ENCODE measurements around the gene RHBDF2.

Gene RHBDF2

GRCh38 chr17:76461765-76462555 lies 39.3 kb downstream of the RHBDF2 start:
- peaks cover 2% of the 10 kb centered on the region for H3K4me1 Mint-ChIP-seq (ENCODE audit: low read depth)
- no peak overlapping the region for H3K27ac Mint-ChIP-seq
- H3K36me3 Mint-ChIP-seq (ENCODE audit: low read depth), result no peaks in the 10 kb centered on the region
- no peaks in the 10 kb centered on the region for H3K9me3 Mint-ChIP-seq
- no peaks in the 10 kb centered on the region for H3K27me3 Mint-ChIP-seq
- DNase-seq, result no peak
- H3K4me3 Mint-ChIP-seq, result no peak overlapping the region

- Mint-ChIP-seq H3K36me3 (ENCODE audit: low read depth) (no peaks in the 10 kb centered on the region), H3K4me3 (no peak overlapping the region), H3K27me3 (no peaks in the 10 kb centered on the region), H3K9me3 (no peaks in the 10 kb centered on the region), H3K27ac (no peak overlapping the region), H3K4me1 (ENCODE audit: low read depth) (no peaks in the 10 kb centered on the region)
- DNase-seq, result no peak
Measured at GRCh38 chr17:76459674-76460073, 41.5 kb downstream of the RHBDF2 start.

GRCh38 chr17:76458580-76459490 lies 42.4 kb downstream of the RHBDF2 start:
- no peak for DNase-seq
- Mint-ChIP-seq H3K36me3 (ENCODE audit: low read depth) (no peaks in the 10 kb centered on the region), H3K9me3 (no peaks in the 10 kb centered on the region), H3K27ac (no peak overlapping the region), H3K27me3 (no peaks in the 10 kb centered on the region), H3K4me1 (ENCODE audit: low read depth) (no peaks in the 10 kb centered on the region), H3K4me3 (no peak overlapping the region)

GRCh38 chr17:76453431-76453743 lies 47.8 kb downstream of the RHBDF2 start:
- DNase-seq, result no peak
- no peaks in the 10 kb centered on the region for H3K27me3 Mint-ChIP-seq
- peak overlapping the region; percentile 83 for H3K27ac Mint-ChIP-seq
- H3K9me3 Mint-ChIP-seq, result no peaks in the 10 kb centered on the region
- peaks cover 6% of the 10 kb centered on the region for H3K36me3 Mint-ChIP-seq (ENCODE audit: low read depth)
- peaks cover 35% of the 10 kb centered on the region for H3K4me1 Mint-ChIP-seq (ENCODE audit: low read depth)
- H3K4me3 Mint-ChIP-seq, result peak overlapping the region; percentile 90

GRCh38 chr17:76452660-76453430 lies 48.4 kb downstream of the RHBDF2 start, which contains the start of gene UBE2O:
UBE2O (minus strand) TSS chr17:76453152; CDS start chr17:76453141, 11 bp downstream.
- Mint-ChIP-seq H3K36me3 (ENCODE audit: low read depth) (peaks cover 6% of the 10 kb centered on the region), H3K4me1 (ENCODE audit: low read depth) (peaks cover 40% of the 10 kb centered on the region), H3K27ac (peak within 1 kb of the TSS; percentile 87), H3K9me3 (no peaks in the 10 kb centered on the region), H3K4me3 (peak within 1 kb of the TSS; percentile 90), H3K27me3 (no peaks in the 10 kb centered on the region)
- peak; percentile 97 for DNase-seq

DNA sequence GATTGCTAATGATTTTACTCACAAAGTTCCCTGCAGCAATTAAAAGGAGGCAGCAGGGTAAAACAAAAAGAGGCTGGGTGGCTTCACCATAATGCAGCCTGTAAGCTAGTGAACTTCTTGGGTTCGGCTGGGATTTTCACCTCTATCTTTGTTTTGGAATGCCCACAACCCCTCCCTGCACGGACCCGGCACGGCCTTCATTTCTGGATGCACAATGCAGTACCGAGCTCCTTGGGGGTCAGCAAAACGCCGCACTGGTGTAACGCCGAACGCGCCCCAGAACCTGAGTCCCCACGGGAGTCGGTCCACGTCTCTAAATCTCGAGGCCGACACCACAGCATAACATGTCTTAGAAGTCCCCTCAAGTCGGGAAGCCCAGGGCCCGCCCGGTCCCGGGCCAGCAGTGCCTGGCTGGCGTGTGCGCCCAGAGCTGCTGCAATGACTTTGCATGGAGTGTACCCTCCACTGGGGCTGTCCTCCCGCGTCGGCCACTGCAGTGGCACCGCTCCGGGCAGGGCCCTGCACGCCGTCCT lies 49.0 kb downstream of the RHBDF2 start:
- H3K4me1 Mint-ChIP-seq (ENCODE audit: low read depth), result peaks cover 47% of the 10 kb centered on the region
- H3K27me3 Mint-ChIP-seq, result no peaks in the 10 kb centered on the region
- H3K9me3 Mint-ChIP-seq, result no peaks in the 10 kb centered on the region
- H3K4me3 Mint-ChIP-seq, result peak overlapping the region; percentile 90
- H3K27ac Mint-ChIP-seq, result peak overlapping the region; percentile 87
- H3K36me3 Mint-ChIP-seq (ENCODE audit: low read depth), result peaks cover 6% of the 10 kb centered on the region
- DNase-seq, result no peak

DNA sequence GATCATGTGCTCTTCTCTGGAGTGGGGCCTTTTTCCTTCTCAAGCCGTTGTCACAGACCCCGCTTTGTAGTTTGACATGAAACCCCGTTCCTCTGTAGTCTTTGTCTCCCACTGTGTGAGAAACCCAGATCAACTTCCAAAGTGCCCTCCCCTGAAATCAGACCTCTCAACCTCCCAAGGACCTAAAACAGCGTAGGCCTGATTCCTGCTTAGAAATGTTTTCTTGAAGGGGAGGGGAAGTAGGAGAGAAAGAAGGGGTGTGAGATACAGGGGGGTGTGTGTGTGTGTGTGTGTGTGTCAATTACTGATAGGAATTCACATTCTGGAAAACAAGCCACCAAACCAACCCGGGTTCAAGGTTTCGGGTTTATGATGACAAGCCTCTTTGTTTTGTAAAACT lies 49.7 kb downstream of the RHBDF2 start:
- H3K36me3 Mint-ChIP-seq (ENCODE audit: low read depth), result peaks cover 6% of the 10 kb centered on the region
- no peaks in the 10 kb centered on the region for H3K9me3 Mint-ChIP-seq
- peaks cover 54% of the 10 kb centered on the region for H3K4me1 Mint-ChIP-seq (ENCODE audit: low read depth)
- DNase-seq, result no peak
- H3K27me3 Mint-ChIP-seq, result no peaks in the 10 kb centered on the region
- H3K4me3 Mint-ChIP-seq, result peak overlapping the region; percentile 90
- peak overlapping the region; percentile 28 for H3K27ac Mint-ChIP-seq

DNA sequence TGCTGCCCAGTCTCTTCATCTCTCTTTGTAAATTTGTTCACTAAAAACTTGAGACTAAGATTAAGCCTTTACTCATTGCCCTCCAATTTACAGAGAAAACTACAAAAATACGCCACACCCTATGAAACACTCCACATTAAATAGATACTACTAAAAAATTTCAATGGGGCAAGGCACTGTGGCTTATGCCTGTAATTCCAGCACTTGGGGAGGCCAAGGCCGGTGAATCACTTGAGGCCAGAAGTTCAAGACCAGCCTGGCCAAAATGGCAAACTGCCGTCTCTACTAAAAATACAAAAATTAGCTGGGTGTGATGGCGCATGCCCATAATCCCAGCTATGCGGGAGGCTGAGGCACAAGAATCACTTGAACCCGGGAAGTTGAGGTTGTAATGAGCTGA lies 52.1 kb downstream of the RHBDF2 start:
- no peak overlapping the region for H3K27ac Mint-ChIP-seq
- no peak overlapping the region for H3K4me3 Mint-ChIP-seq
- H3K36me3 Mint-ChIP-seq (ENCODE audit: low read depth), result peaks cover 6% of the 10 kb centered on the region
- peaks cover 76% of the 10 kb centered on the region for H3K4me1 Mint-ChIP-seq (ENCODE audit: low read depth)
- H3K27me3 Mint-ChIP-seq, result no peaks in the 10 kb centered on the region
- no peak for DNase-seq
- no peaks in the 10 kb centered on the region for H3K9me3 Mint-ChIP-seq

GRCh38 chr17:76447931-76448652 lies 53.1 kb downstream of the RHBDF2 start:
- peaks cover 6% of the 10 kb centered on the region for H3K36me3 Mint-ChIP-seq (ENCODE audit: low read depth)
- H3K27me3 Mint-ChIP-seq, result no peaks in the 10 kb centered on the region
- no peaks in the 10 kb centered on the region for H3K9me3 Mint-ChIP-seq
- DNase-seq, result no peak
- no peak overlapping the region for H3K4me3 Mint-ChIP-seq
- H3K27ac Mint-ChIP-seq, result peak overlapping the region; percentile 55
- H3K4me1 Mint-ChIP-seq (ENCODE audit: low read depth), result peaks cover 79% of the 10 kb centered on the region

GRCh38 chr17:76446449-76447231 lies 54.6 kb downstream of the RHBDF2 start:
- Mint-ChIP-seq H3K36me3 (ENCODE audit: low read depth) (peaks cover 6% of the 10 kb centered on the region), H3K4me1 (ENCODE audit: low read depth) (peaks cover 88% of the 10 kb centered on the region), H3K27ac (peak overlapping the region; percentile 77), H3K9me3 (no peaks in the 10 kb centered on the region), H3K27me3 (no peaks in the 10 kb centered on the region), H3K4me3 (no peak overlapping the region)
- no peak for DNase-seq

- Mint-ChIP-seq H3K4me3 (no peak overlapping the region), H3K36me3 (ENCODE audit: low read depth) (peaks cover 3% of the 10 kb centered on the region), H3K9me3 (no peaks in the 10 kb centered on the region), H3K4me1 (ENCODE audit: low read depth) (peaks cover 86% of the 10 kb centered on the region), H3K27me3 (no peaks in the 10 kb centered on the region), H3K27ac (peak overlapping the region; percentile 77)
- DNase-seq, result no peak
Measured at GRCh38 chr17:76445697-76446448, 55.4 kb downstream of the RHBDF2 start.

- no peaks in the 10 kb centered on the region for H3K9me3 Mint-ChIP-seq
- peaks cover 79% of the 10 kb centered on the region for H3K4me1 Mint-ChIP-seq (ENCODE audit: low read depth)
- H3K27ac Mint-ChIP-seq, result no peak overlapping the region
- DNase-seq, result no peak
- peaks cover 3% of the 10 kb centered on the region for H3K36me3 Mint-ChIP-seq (ENCODE audit: low read depth)
- no peak overlapping the region for H3K4me3 Mint-ChIP-seq
- H3K27me3 Mint-ChIP-seq, result no peaks in the 10 kb centered on the region
Measured at GRCh38 chr17:76444518-76445311, 56.5 kb downstream of the RHBDF2 start.

Data from activated T-cell treated with anti-CD3 and anti-CD28 coated beads, Interleukin-2, amount 50 U/mL, for 24 hours (primary cell).